HG03060 (cell line): ENCODE results near the gene CRYBB1.
"Not testable (repeated sequence)": the region's sequence is repeated elsewhere in the genome, so short reads cannot be mapped to it uniquely, and the experiment has no call there.

Experiments used
- ATAC-seq: cut with Tn5 transposase; IDR thresholded peaks from one replicate; pipeline ENCODE4 v1.9.1; 2021; ENCODE audit warnings: low read depth, moderate number of reproducible peaks; ENCODE audit not compliant: unreplicated experiment

CRYBB1 gene

DNA sequence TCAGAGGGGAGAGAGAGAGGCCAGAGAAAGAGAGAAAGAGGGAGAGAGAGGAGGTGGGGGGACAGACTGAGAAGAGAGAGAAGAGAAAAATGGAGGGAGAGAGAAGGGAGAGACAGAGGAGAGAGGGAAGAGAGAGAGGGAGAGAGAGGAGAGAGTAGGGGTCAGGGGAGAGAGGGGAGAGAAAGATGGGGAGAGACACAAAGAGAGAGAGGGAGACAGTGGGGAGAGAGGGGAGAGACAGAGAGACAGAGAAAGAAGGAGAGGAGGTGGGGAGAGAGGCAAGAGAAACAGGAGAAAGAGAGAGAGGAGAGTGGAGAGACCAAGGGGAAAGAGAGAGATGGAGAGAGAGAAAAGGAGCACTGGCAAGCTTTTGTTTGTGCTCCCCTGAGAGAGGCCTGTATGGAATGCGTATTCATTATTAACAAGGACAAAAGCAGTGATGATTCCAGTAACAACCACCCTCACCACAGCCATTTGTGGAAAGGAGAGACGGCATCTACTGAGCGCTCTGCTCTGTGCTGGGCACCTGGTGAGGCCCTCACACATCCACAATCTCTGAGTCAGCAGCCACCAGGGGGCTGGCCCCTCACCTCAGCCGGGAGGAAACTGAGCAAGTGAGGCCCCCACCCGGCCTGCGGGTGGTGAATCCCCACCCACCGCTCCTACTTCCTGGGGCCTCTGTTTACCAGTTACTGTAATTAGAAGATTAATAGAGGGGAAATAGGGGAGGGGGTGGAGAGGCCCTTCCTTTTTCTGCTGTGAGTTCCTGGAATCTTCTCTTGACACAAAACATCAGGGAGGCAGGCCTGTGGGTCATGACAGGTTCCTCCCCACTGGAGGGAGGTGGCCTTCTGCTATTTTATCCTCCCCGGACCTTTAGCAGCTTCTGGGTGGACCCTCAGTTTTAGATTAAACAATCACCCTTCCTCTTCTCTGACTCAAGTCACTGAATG lies 24.9 kb upstream of the CRYBB1 start:
- ATAC-seq: no peak

DNA sequence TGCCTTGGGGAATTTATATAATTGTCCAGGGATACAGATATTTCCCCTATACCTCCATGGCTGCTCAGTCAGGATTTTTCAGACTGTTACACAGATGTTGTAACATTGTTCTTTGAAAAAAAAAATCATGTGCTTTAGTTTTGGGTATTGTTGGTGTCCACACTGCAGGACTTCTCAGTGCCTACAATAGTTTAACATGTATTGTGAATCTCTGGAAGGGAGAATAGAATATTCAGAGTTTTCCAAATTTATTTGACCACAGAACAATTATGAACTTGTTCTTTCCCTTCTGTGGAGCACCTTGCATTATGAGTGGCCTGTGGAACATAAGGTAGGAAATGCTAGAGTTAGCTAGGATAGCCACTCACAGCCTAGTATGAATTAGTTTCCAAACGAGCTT lies 18.5 kb upstream of the CRYBB1 start:
- ATAC-seq: no peak

DNA sequence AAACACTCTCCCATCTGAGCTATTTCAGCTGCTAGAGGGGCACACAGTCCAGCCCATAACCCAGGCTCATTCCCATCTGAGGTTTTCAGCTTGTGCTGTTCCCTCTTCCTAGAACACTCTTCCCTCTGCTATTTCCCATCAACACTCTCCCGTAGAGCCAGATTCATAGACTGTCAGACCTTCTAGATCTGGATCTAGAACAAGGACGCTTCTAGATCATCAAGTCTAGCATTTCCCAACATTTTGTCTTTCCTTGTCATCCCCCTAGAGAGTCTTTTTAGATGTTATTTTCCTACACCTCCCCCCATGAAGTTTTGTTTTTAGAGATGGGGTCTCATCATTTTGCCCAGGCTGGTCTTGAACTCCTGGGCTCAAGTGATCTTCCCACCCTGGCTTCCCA lies 17.3 kb upstream of the CRYBB1 start:
- ATAC-seq: no peak

DNA sequence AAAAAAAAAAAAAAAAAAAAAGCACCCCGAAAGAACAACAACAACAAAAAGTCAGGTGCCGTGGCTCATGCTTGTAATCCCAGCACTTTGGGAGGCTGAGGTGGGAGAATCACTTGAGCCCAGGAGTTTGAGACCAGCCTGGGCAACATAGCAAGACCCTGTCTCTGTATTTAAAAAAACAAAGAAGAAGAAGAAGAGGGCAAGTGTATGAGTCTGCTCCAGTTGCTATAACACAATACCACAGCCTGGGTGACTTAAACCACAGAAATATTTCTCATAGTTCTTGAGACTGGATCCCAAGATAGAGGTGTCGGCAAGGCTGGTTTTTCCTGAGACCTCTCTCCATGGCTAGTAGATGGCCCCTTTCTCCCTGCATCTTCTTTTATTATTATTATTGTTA lies 16.4 kb upstream of the CRYBB1 start:
- no peak for ATAC-seq

DNA sequence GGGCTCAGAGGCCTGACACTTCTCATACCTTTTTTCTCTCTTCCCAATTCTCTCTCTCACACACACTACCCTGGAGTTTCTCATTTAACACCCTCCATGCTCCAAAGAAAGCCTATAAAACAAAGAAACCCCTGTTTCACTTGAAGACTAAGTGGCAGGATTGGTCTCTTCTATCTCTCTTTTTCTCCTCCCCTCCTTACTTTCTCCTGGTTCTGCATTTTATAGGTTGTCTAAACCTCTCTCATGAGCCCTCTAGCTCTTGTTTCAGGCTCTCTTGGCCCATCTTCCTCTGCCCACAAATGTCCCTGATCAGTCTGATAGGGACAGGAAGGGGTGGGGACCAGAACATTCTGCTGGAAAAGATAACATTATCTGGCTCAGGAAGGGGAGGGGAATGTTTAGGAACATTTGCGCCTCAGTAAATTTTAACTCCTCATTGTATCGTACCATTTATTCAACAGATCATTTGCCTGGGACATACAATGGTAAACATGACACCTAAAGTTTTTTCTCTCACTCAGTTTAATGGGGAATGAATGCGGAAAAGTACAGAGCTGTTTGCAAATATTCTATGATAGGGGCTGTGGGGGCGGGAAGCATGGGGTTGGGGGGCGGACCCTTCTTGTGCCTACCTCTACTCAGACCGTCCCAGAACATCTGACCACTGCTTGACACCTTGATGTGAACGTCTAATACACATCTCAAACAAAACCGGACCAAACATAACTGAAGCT lies 14.8 kb upstream of the CRYBB1 start:
- ATAC-seq: no peak

DNA sequence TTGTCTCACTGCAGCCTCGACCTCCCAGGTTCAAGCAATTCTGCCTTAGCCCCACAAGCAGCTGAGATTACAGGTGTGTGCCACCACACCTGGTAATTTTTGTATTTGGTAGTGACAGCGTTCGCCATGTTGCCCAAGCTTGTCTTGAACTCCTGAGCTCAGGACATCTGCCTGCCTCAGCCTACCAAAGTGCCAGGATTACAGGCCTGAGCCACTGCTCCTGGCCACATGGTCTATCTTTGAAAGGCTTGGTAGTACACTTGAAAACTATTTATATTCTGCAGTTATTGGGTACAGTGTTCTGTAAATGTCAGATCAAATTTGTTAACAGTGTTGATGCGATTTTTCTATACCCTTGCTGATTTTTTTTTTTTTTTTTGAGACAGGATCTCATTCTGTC lies 13.5 kb upstream of the CRYBB1 start:
- ATAC-seq: no peak

DNA sequence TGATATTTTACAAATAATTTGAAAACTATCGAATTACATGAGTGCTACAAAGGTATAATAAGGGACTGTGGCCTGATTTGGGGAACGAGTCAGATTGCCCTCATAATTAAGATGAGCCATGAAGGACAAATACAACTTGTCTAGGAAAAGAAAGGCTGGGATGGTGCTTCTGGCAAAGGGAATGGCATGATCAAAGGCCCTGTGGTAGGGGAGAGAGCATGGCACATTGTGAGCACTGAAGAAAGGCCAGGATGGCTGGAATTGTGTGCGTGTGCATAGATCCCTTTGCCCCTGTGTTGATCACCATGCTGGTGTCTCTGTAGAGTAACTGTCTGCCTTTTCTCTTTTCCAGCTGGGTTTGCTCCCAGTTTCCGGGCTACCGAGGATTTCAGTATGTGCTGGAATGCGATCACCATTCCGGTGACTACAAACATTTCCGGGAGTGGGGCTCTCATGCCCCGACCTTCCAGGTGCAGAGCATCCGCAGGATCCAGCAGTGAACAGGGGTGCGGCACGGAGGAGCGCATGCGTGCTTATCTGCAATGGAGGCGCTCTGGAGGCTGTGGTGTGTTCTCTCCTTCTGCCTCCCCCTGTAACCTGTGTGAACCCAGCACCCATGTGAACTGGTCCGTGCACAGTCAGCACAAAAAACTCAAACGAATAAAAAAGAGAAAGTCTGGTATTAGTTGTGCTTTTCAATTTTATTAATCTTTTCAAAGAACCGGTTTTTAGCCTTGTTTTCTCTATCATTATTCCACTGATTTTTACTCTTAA lies 12.3 kb upstream of the CRYBB1 start:
- no peak for ATAC-seq

DNA sequence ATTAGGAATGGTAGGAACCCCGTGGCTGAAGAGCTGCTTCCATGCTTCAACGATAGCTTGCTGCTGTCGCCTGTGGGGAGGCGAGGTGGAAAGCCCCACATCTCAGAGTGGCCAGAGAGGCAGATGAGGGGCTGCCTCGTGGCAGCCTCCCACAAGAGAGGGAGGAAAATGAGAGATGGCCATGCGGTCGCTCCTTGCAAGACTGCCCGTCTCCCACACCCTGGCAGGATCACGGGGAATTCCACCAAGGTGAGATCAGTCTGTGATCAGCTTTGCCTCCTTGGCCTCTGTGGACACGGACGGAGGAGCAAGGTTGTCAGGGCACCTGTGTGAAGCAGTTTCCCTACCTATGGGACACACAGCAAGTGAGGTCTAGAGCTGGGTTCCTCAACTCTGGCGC lies 7.0 kb upstream of the CRYBB1 start:
- no peak for ATAC-seq

DNA sequence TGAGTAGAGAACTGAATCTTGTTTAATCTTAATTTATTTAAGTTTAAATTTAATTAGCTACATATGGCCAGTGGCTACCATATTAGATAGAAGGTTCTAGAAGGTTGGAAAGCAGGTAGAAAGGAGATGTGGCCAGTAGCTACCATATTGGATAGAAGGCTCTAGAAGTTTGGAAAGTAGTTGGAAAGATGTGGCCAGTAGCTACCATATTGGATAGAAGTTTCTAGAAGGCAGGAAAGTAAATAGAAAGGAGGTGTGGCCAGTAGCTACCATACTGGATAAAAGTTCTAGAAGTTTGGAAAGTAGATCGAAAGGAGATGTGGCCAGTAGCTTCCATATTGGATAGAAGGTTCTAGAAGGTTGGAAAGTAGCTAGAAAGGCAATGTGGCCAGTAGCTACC lies 6.2 kb upstream of the CRYBB1 start:
- no peak for ATAC-seq

DNA sequence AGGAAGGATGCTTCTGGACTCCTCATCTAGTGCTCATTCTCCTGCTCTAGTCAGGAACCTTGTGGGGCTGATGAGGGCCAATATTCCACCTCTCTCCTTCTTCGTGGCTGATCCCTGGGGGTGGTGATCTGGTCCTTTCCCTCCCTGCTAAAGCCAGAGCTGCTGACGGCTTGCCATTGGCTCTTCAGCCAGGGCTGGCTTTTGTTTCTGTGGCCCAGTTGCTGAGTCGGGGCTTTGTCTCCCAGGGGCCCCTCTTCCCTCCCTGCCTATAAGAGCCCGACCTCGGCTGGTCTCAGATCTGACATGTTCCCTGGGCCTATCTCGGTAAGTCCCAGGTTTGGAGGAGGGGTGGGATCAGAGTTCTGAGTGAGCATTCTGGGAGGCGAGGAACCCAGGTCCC lies 3.8 kb upstream of the CRYBB1 start, which contains the start of gene CRYBA4:
CRYBA4 (plus strand) TSS at position 301 of the 400 bp plus-strand sequence. CDS start 634 bp downstream, outside the sequence.
- no peak for ATAC-seq

DNA sequence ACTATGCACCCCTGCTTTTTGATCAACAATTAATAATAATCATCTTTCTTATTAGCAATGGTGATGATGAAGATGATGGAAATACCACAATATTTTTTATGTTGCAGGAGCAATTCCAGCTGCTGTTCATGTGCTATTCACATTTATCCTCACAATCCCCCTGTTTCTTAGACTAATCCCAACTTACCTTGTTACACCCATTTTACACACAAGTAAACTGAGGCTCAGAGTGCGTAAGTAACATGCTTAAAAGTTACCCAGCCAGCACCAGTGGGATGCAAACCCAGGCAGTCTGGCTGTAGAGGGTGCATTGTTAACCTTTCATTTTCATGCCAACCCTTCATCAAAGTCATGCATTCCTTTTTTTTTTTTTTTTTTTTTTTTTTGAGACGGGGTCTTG lies 2.4 kb upstream of the CRYBB1 start:
- ATAC-seq: no peak

DNA sequence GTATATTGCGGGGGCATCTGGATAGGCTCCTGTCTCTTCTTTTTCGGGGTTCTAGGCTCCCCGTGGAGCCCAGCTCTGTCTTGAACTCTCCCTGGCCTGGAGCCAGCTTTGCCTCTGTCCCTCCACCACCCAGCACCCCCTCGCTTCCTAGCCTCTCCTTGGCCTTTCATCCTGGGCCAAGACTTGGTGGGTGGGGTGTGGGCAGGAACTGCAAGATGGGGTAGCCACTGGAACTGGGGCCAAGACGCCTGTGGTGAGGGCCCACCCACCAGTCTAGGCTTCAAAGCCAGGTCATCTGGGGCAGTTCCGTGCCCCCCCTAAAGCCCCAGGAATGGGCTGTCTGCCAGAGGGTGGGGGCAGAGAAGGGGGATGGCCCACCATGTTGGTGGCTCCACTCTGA lies 1.7 kb upstream of the CRYBB1 start:
- no peak for ATAC-seq

DNA sequence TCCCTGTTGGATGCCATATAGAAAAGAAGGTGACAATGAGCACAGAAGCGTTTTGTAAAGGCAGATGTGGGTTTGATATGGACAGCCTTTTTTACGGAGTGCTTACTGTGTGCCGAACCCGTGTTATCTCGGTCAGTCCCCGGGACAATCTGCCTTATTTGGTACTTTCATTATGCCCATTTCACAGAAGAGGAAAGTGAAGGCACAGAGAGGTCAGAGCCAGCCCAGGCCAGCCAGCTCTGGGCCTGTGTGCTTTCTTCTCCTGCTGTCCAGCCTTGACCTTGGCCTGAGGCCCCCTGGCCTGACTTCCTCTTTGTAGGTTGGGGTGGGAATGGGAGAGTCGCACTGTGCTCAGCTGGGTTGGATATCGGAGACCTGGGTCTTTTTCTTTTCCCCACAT lies 628 bp upstream of the CRYBB1 start:
- ATAC-seq: no peak

DNA sequence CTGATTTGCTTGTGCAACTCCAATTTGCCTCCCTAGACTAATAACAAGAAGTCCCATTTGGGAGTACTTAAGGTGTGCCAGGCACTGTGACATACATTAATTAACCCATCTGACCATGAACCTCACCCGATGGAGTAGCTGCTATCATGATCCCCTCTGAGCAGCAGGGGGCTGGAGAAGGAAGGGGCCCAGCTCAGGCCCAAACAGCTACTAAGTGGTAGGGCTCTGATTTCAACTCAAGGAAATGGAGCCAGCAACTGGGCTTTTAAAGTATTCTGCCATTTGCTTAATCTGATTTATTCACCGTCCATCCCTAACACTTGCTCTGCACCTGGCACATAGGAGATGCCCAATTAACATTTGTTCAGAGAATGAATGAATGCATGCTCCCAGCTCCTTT lies 1.2 kb downstream of the CRYBB1 start:
- ATAC-seq: no peak

DNA sequence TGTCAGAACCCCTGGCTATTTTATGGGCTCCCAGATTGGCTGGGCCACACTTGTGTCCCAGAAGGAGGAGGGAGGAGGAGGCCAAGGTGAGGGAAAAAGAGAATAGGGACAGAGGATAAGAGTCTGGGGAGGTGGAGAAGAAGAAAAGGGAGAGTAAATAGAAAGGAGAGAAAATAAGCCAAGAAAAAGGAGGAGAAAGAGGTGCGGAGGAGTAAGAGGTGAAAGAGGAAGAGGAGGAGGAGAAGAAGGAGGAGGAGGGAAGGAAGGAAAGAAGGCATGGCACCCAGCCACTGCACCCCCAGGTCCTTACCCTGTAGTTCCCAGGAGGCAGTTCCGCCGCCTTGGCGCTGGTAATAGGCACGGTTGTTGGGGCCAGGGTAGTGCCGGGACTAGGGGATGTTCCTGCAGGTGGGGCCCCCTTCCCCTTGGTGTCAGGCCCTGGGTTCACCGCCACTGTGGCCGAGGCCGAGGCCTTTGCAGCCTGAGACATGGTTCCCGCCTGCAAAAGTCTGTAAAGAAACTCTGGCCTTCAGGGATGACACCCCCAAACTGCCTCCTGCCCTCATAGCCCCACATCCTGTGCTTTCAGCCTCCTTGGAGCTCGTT lies 1.9 kb downstream of the CRYBB1 start:
- no peak for ATAC-seq

DNA sequence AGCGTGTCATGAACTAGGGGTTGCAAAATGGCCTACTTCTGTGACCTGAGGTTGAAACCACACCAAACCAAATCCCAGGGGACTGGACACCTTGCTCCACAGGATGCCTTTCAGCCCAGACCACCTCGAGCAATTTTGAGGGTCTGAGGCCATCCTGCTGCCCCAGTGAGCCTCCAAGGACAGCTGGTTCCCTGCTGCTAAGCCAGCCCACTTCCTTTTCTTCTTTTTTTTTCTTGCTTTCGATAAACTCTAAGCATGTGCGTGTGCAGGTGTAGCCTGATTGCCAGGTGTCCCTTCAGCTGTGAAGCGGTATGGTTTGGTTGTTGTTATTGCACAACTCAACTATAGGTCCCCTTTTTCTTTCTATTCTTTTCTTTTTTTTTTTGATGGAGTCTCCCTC lies 2.7 kb downstream of the CRYBB1 start:
- ATAC-seq: no peak

DNA sequence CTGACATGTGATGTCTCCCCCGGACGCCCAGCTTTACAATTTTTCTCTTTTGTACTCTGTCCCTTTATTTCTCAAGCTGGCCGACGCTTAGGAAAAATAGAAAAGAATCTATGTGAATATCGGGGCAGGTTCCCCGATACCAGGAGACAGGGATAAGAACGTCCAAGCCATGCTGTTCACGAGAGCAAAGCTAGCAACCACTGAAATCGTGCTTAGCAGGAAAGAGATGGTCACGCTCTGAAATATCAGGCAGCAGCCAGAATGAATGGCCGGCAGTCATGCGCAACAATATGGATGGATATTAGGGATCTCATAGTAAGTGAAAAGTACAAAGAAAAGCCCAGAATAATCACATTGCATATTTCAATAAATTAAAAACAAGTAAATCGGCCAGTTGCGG lies 3.5 kb downstream of the CRYBB1 start:
- ATAC-seq: no peak

DNA sequence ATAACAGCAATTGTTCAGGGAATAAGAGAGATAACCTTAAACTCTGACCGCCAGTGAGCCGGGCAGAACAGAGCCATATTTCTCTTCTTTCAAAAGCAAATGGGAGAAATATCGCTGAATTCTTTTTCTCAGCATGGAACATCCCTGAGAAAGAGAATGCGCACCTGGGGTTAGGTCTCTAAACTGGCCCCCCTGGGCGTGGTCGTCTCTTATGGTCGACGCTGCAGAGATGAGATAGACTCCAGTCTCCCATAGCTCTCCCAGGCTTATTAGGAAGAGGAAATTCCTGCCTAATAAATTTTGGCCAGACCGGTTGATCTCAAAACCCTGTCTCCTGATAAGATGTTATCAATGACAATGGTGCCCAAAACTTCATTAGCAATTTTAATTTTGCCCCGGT lies 4.1 kb downstream of the CRYBB1 start:
- ATAC-seq: not testable (repeated sequence)

DNA sequence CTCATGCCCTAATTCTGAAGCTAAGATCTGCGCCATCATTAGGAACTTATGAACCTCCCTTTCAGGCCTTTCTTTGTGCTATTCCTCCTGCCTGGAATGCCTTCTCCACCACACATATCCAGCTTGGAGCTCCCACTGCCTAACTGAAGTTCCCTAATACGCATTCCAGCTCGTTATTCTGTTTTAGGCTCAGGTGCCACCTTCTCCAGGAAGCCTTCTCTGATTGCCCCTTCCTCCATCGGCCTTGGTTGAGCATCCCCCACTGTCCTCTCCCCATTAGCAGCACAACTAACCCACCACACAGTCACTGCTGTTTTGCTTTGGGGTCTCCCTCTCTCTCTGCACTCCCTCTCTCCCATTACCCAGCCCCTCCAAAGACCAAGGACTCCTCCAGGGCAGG lies 5.2 kb downstream of the CRYBB1 start:
- ATAC-seq: no peak

DNA sequence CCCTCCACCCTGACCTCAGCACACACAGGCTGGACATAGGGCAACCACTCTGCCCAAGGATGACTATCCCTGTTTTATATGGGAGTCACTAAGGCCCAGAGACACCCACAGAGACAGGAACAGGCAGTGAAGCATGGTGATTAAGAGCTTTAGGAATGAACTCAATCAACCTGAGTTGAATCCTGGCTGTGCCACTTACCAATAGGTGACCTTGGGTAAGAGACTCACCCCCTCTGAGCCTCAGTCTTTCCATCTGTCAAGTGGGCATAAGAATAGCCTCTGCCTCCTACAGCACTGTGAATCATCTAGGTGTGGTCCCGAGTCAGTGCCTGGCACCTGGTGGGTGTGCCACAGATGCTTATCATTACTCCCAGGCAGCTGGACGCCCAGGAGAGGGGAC lies 6.8 kb downstream of the CRYBB1 start:
- no peak for ATAC-seq
